DMS 273 treated with DMSO at 0.1 percent for 48 hours (cell line): ENCODE measurements around the gene SLC15A3.

ENCODE experiments used
- DNase-seq: peaks from one replicate; lab custom pipeline; 2025; lab: John Stamatoyannopoulos, UW

SLC15A3 gene

DNA sequence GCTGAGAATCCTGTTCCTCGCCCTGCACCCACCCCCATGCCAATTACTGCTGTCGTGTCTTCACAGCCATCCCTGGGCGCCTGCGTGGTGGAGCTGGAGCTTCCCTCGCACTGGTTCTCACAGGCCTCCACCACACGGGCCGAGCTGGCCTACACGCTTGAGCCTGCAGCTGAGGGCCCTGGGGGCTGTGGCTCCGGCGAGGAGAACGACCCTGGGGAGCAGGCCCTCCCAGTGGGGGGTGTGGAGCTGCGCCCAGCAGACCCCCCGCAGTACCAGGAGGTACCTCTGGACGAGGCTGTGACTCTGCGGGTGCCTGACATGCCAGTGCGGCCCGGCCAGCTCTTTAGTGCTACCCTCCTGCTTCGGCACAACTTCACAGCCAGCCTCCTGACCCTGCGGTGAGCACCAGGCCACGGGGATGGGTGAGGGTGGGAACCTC, 23.4 kb downstream of the SLC15A3 start:
- DNase-seq: no peak

DNA sequence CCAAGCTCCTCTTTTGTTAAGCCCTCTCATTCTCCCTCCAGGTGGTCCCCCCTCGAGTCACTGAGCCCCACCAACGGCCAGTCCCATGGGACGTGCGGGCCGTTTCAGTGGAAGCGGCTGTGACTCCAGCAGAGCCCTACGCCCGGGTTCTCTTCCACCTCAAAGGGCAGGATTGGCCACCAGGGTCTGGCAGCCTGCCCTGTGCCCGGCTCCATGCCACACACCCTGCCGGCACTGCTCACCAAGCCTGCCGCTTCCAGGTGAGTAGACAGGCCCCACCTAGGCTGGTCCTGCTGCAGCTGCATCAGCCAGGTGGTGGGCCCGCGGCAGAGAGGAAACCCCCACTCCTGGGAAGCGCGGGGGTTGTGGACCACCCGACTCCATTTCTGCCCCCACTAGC, 24.4 kb downstream of the SLC15A3 start:
- DNase-seq: no peak

GRCh38 chr11:60927061-60927592, 24.8 kb downstream of the SLC15A3 start:
- DNase-seq: no peak

- no peak for DNase-seq
Observed at GRCh38 chr11:60926500-60926899, 25.5 kb downstream of the SLC15A3 start.

GRCh38 chr11:60925868-60926267, 26.1 kb downstream of the SLC15A3 start:
- DNase-seq: no peak

- DNase-seq: no peak
Observed at GRCh38 chr11:60924906-60925853, 26.8 kb downstream of the SLC15A3 start.

- DNase-seq: peak; percentile 51
Observed at GRCh38 chr11:60924110-60924905, 27.7 kb downstream of the SLC15A3 start, which contains the start of gene TMEM132A. TMEM132A (plus strand) TSS chr11:60924460; CDS start chr11:60924634, 174 bp downstream.

- DNase-seq: no peak
Observed at GRCh38 chr11:60923800-60924109, 28.2 kb downstream of the SLC15A3 start.

- DNase-seq: no peak
Observed at GRCh38 chr11:60923326-60923725, 28.6 kb downstream of the SLC15A3 start.

GRCh38 chr11:60922906-60923305, 29.1 kb downstream of the SLC15A3 start:
- no peak for DNase-seq

DNA sequence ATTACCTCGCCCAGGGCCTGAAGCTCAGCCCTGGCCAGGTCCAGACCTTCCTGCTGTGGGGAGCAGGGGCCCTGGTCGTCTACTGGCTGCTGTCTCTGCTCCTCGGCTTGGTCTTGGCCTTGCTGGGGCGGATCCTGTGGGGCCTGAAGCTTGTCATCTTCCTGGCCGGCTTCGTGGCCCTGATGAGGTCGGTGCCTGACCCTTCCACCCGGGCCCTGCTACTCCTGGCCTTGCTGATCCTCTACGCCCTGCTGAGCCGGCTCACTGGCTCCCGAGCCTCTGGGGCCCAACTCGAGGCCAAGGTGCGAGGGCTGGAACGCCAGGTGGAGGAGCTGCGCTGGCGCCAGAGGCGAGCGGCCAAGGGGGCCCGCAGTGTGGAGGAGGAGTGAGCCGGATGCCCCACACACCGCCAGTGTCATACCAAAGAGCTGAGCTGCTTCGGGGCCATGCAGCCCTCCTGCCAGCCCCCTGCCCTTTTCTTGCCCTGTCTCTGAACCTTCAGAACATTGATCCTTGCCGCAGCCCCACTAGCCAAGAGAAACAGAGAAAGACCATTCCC, 30.1 kb downstream of the SLC15A3 start:
- no peak for DNase-seq

GRCh38 chr11:60921259-60921658, 30.7 kb downstream of the SLC15A3 start:
- no peak for DNase-seq

DNA sequence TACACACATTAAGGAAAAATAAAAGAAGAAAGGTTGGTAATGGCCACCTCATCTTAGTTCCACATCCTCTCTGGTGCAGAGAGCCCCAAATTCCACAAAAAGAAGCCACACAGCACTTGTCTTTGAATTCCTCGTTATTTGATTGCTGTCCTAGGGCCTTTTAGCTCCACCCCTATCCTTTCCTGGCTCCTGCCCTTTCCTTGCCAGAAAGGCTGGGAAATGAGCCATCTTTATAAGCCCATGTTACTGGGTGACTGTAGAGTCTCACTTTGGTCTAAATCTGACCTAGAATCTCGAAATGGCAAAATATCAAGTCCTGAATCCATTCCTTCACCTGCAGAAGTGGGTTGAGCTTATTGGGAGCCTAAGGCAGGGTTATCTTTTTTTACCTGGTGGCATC, 32.0 kb downstream of the SLC15A3 start:
- no peak for DNase-seq

GRCh38 chr11:60919320-60919719, 32.7 kb downstream of the SLC15A3 start:
- DNase-seq: no peak

- DNase-seq: no peak
Observed at GRCh38 chr11:60918939-60919265, 33.1 kb downstream of the SLC15A3 start.

- DNase-seq: no peak
Observed at GRCh38 chr11:60918251-60918938, 33.6 kb downstream of the SLC15A3 start.

- DNase-seq: no peak
Observed at GRCh38 chr11:60917267-60917666, 34.7 kb downstream of the SLC15A3 start.

- DNase-seq: peak; percentile 9
Observed at GRCh38 chr11:60916669-60917206, 35.2 kb downstream of the SLC15A3 start.

DNA sequence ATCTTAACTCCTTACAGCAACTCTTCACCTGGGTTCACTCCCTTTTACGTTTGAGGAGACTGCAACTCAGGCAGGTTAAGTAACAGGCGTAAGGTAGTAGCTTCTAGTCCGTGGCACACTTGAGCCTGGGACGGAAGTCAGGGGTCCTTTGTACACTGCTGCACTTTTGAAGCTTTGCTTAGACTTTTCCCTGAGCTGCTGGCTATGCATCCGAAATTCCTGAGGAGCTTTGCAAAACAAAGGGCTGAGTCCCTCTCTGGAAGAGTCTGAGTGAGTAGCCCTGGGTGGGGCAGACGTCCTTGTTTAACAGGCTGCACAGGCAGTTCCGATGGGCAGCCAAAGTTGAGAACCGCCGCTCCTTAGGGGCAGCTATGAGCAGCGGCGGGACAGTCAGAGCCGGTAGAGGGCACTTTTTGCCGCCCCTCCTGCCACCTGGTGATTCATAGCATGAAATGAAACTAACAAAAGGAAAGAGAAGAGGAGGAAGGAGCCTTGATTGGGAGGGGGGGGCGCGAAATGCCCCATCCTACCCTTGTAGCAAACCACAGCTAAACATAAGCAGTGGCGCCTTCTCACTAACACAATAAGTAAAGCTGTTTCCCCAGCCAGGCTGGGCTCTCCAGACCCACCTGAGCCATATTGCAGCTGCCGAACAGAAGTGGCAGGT, 36.6 kb downstream of the SLC15A3 start:
- DNase-seq: peak; percentile 42

DNA sequence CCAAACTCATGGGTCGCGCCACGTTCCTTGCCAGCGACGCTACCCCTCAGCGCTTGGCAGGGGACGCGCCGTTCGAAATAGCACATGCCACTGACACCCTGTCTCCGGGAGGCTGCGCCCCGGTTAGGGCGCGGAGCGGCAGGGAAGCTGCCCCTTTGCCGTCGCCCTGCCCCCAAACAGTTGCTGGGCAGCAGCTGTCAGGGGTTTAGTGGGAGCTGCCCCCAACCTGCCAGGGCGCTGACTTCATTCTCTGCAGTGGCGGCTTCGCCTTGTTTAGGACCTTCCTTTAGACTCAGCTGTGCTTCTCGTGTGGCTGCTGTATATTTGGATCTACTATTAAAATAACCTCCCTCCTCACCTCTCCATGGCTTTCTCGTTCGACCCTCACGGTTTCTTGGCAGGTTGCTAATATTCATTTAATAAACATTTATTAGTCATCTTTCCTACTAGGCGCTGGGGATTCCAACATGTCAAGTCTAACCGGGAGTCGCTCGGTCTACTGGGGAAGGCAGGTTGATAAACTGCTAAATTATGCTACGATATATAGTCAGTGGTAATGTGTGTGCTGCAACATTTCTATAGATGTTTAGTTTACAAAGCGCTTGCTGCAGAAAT, 37.2 kb downstream of the SLC15A3 start:
- DNase-seq: no peak
